Panc1 (cell line): Measurements from ENCODE around the gene LTC4S. TPM values are rescaled to one million over a fixed set of nuclear protein-coding genes. Genes with fewer than 3 reads are reported as not detected.

Experiments used
- ATAC-seq: fragments of 200-7000 bp; cut with Tn5 transposase; 2 replicates; pipeline ENCODE4 v1.9.1; 2020; ENCODE audit warnings: mild to moderate bottlenecking, moderate library complexity
- BruUV-seq: library from RNA; stranded (reverse); fragments of 400-500 nt; replicated peaks from 2 replicates; lab custom pipeline; 2021; lab: Mats Ljungman, UMichigan
- CTCF ChIA-PET: fragments of 300-600 bp; sonication (Branson Sonifier 250); formaldehyde crosslinking; loops from one replicate; lab custom pipeline; 2022; ENCODE audit warnings: antibody characterized with exemption; lab: Charles Lee
- POLR2A ChIA-PET: fragments of 300-600 bp; sonication (Branson Sonifier 250); formaldehyde crosslinking; loops from one replicate; lab custom pipeline; 2022; ENCODE audit warnings: antibody characterized with exemption; lab: Charles Lee
- DNase-seq: peaks from one replicate; pipeline ENCODE4 v3.0.0-alpha.2; 2010; ENCODE audit warnings: low read depth, low spot score
- H3K27ac ChIP-seq: 2 replicates; pipeline ENCODE4 v1.5.1; 2011; ENCODE audit warnings: mild to moderate bottlenecking, low read length, inconsistent platforms
- H3K27me3 ChIP-seq: fragments of 200-500 bp; sonication (Bioruptor generic); 2 replicates; pipeline ENCODE4 v1.6.0; 2014; ENCODE audit warnings: low read length, inconsistent platforms; ENCODE audit not compliant: control insufficient read depth, insufficient read depth
- H3K36me3 ChIP-seq: fragments of 200-500 bp; sonication (Bioruptor generic); 2 replicates; pipeline ENCODE4 v1.5.1; 2014; ENCODE audit warnings: inconsistent platforms, mild to moderate bottlenecking, low read length, moderate library complexity; ENCODE audit not compliant: control insufficient read depth, insufficient read depth
- H3K4me1 ChIP-seq: 2 replicates; pipeline ENCODE4 v1.5.1; 2011; ENCODE audit warnings: inconsistent platforms, mild to moderate bottlenecking, low read length, moderate library complexity; ENCODE audit not compliant: control insufficient read depth, insufficient read depth
- H3K4me3 ChIP-seq, 2 experiments: 2 replicates each; pipeline ENCODE4 v1.5.1; 2011 to 2012; ENCODE audit warnings: low read depth in 2 of 2, low read length in 2 of 2, mild to moderate bottlenecking in 2 of 2, inconsistent platforms in 1 of 2, moderate library complexity in 1 of 2
- H3K9me3 ChIP-seq: fragments of 200-500 bp; sonication (Bioruptor generic); 2 replicates; pipeline ENCODE4 v1.5.1; 2014; ENCODE audit warnings: low read depth, mild to moderate bottlenecking, inconsistent platforms, low read length, moderate library complexity; ENCODE audit not compliant: control insufficient read depth, insufficient read depth
- POLR2AphosphoS5 ChIP-seq: IDR thresholded peaks from 2 replicates; pipeline ENCODE4 v1.6.1; 2012; ENCODE audit warnings: mild to moderate bottlenecking, low read depth, low read length, moderate library complexity
- SIN3A ChIP-seq: IDR thresholded peaks from 2 replicates; pipeline ENCODE4 v1.6.1; 2012; ENCODE audit warnings: low read depth, mild to moderate bottlenecking, low read length, moderate library complexity, borderline replicate concordance; ENCODE audit not compliant: insufficient read depth
- TCF7L2 ChIP-seq: IDR thresholded peaks from 2 replicates; pipeline ENCODE4 v1.6.1; 2011; ENCODE audit warnings: mild to moderate bottlenecking, low read depth, low read length, inconsistent platforms
- in situ Hi-C: cut with HindIII; loops from 2 replicates; pipeline ENCODE4 v1.10.0; 2016; ENCODE audit warnings: low sequenced_read_pairs, low pct_unique_long_range_greater_than_20kb
- intact Hi-C: fragments of 100-400 bp; cut with micrococcal nuclease; formaldehyde crosslinking; loops from one replicate; pipeline ENCODE4 v1.10.0; 2022; ENCODE audit not compliant: unreplicated experiment
- total RNA-seq: library from RNA; stranded (reverse); gene quantifications from one replicate; pipeline ENCODE4 v1.2.1, GENCODE V29; 2021; ENCODE audit not compliant: unreplicated experiment
- TF ChIP-seq, protein P1 (sequence below), 2 experiments: IDR thresholded peaks; 2 replicates each; pipeline ENCODE4 v1.6.1; 2011 to 2012; ENCODE audit warnings: low read depth in 2 of 2, control low read depth in 1 of 2, low read length in 1 of 2, mild to moderate bottlenecking in 1 of 2, moderate library complexity in 1 of 2; ENCODE audit not compliant: insufficient read depth in 1 of 2
- TF ChIP-seq, protein P2 (sequence below): fragments of 450-650 bp; IDR thresholded peaks from 2 replicates; pipeline ENCODE4 v1.5.1; 2017; ENCODE audit warnings: mild to moderate bottlenecking

LTC4S gene
- total RNA-seq, 1 experiment from 2014 or later: 0.69 TPM

DNA sequence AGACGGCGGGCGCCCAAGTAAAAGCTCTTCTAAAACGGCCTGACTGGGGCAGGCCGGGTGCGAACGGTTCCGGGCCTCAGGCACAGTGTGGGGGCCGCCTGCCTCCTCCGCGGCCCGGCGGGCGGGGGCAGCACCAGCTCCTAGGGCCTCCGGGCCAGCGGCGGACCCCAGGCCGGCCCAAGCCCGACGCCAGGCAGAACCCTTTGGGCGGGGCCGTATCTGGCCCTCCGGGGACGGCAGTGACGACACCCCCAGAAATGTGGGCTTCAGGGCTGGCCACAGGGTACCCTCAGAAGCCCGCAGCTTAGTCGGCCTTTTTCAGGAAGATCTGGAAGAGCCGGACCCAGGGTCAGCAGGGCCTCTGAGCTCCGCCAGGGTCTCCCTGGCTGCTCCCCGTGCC lies 4.0 kb downstream of the LTC4S start:
- TF ChIP-seq, protein P1, sequence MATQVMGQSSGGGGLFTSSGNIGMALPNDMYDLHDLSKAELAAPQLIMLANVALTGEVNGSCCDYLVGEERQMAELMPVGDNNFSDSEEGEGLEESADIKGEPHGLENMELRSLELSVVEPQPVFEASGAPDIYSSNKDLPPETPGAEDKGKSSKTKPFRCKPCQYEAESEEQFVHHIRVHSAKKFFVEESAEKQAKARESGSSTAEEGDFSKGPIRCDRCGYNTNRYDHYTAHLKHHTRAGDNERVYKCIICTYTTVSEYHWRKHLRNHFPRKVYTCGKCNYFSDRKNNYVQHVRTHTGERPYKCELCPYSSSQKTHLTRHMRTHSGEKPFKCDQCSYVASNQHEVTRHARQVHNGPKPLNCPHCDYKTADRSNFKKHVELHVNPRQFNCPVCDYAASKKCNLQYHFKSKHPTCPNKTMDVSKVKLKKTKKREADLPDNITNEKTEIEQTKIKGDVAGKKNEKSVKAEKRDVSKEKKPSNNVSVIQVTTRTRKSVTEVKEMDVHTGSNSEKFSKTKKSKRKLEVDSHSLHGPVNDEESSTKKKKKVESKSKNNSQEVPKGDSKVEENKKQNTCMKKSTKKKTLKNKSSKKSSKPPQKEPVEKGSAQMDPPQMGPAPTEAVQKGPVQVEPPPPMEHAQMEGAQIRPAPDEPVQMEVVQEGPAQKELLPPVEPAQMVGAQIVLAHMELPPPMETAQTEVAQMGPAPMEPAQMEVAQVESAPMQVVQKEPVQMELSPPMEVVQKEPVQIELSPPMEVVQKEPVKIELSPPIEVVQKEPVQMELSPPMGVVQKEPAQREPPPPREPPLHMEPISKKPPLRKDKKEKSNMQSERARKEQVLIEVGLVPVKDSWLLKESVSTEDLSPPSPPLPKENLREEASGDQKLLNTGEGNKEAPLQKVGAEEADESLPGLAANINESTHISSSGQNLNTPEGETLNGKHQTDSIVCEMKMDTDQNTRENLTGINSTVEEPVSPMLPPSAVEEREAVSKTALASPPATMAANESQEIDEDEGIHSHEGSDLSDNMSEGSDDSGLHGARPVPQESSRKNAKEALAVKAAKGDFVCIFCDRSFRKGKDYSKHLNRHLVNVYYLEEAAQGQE (IDR thresholded peaks at IDR 0.05; ENCODE audit: insufficient read depth in 1 of 2, low read depth in 2 of 2, low read length in 1 of 2): no peak
- TF ChIP-seq SIN3A (no peak), POLR2AphosphoS5 (no peak), TCF7L2 (no peak)
- TF ChIP-seq, protein P2, sequence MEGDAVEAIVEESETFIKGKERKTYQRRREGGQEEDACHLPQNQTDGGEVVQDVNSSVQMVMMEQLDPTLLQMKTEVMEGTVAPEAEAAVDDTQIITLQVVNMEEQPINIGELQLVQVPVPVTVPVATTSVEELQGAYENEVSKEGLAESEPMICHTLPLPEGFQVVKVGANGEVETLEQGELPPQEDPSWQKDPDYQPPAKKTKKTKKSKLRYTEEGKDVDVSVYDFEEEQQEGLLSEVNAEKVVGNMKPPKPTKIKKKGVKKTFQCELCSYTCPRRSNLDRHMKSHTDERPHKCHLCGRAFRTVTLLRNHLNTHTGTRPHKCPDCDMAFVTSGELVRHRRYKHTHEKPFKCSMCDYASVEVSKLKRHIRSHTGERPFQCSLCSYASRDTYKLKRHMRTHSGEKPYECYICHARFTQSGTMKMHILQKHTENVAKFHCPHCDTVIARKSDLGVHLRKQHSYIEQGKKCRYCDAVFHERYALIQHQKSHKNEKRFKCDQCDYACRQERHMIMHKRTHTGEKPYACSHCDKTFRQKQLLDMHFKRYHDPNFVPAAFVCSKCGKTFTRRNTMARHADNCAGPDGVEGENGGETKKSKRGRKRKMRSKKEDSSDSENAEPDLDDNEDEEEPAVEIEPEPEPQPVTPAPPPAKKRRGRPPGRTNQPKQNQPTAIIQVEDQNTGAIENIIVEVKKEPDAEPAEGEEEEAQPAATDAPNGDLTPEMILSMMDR: no peak
- intact Hi-C loops: no loop called here
- no TSS peak for BruUV-seq
- Histone ChIP-seq H3K36me3 (peaks cover 4% of the 10 kb centered on the region), H3K4me3 (no peak overlapping the region), H3K9me3 (no peaks in the 10 kb centered on the region), H3K27ac (no peak overlapping the region), H3K4me1 (peaks cover 17% of the 10 kb centered on the region), H3K27me3 (no peaks in the 10 kb centered on the region)
- in situ Hi-C loops: no loop called here
- ATAC-seq (no peak), DNase-seq (no peak)
- ChIA-PET CTCF (interaction anchor here (0.6 kb wide), 1 partner anchor 33 kb away, joined by 4 read pairs; no protein-coding TSS in a partner anchor), POLR2A (no interaction called here)

DNA sequence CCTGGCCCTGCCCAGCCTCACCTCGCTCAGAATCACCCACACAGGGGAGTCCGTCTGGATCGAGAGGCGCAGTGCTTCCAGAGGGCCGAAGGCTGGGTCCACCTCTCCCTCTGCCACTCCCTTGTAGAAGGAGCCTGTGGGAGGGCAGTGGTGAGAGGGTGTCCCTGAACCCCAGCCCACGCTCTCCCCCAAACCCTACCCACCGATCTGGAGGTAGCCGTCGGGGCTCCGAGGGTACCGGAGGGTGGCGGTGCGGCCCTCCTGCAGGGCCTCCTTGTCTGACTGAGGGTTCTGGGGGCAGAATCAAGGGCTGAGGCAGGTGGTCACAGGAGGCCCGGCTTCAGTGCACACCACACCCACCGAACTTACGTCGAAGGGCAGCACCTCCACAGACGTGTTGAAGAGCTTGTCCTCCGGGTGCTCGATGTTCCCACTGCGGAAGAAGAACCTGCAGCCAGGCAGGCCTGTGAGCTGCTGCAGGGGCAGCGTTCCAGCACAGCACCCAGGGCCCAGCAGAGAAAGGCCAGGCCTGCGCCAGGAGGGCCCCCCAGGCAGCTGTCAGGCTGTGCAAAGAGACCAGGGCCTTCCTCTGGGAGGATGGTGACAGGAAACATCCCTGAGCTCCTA lies 4.5 kb downstream of the LTC4S start:
- intact Hi-C loops (no loop called here), in situ Hi-C loops (no loop called here)
- no peak for ATAC-seq
- no peak overlapping the region for H3K4me3 ChIP-seq
- DNase-seq: no peak
- BruUV-seq: no TSS peak
- no peaks in the 10 kb centered on the region for H3K9me3 ChIP-seq
- POLR2A ChIA-PET: no interaction called here
- no peak for TF ChIP-seq TCF7L2
- TF ChIP-seq, protein P2: no peak
- no peak overlapping the region for H3K27ac ChIP-seq
- no peaks in the 10 kb centered on the region for H3K27me3 ChIP-seq
- peaks cover 22% of the 10 kb centered on the region for H3K4me1 ChIP-seq
- CTCF ChIA-PET: interaction anchor here (0.6 kb wide), 1 partner anchor 34 kb away, joined by 4 read pairs; no protein-coding TSS in a partner anchor
- peaks cover 4% of the 10 kb centered on the region for H3K36me3 ChIP-seq
